IMR-90 (cell line): ENCODE data around the gene RIMBP2. TPM values are rescaled to one million over a fixed set of nuclear protein-coding genes. Genes with fewer than 3 reads are reported as not detected.

ENCODE experiments used
- ATAC-seq: fragments of 200-7000 bp; cut with Tn5 transposase; 2 replicates; pipeline ENCODE4 v1.9.1; 2020; ENCODE audit warnings: low read depth, mild to moderate bottlenecking, moderate library complexity
- BruUV-seq: library from RNA; stranded (reverse); fragments of 400-500 nt; replicated peaks from 2 replicates; lab custom pipeline; 2021; lab: Mats Ljungman, UMichigan
- CTCF ChIA-PET: fragments of 300-600 bp; formaldehyde crosslinking; extraction: SDS; loops from one replicate; lab custom pipeline; 2021; ENCODE audit warnings: antibody characterized with exemption; lab: Yijun Ruan, JAX
- POLR2A ChIA-PET: fragments of 300-600 bp; sonication (Branson Sonifier 250); formaldehyde crosslinking; loops from one replicate; lab custom pipeline; 2022; ENCODE audit warnings: antibody characterized with exemption; ENCODE audit not compliant: unreplicated experiment; lab: Charles Lee
- DNase-seq: peaks from one replicate; pipeline ENCODE4 v3.0.0; 2013
- H2AFZ ChIP-seq: replicated peaks from 2 replicates; pipeline ENCODE3; 2013; ENCODE audit warnings: low read length, mild to moderate bottlenecking; ENCODE audit not compliant: poor library complexity
- H2AK5ac ChIP-seq: 2 replicates; pipeline ENCODE4 v1.6.1; 2013; ENCODE audit warnings: low read depth, low read length, inconsistent platforms
- H2AK9ac ChIP-seq: replicated peaks from 2 replicates; pipeline ENCODE3; 2013; ENCODE audit warnings: mild to moderate bottlenecking, low read depth, low read length, moderate library complexity; ENCODE audit not compliant: poor library complexity
- H2BK120ac ChIP-seq: 2 replicates; pipeline ENCODE4 v1.6.1; 2013; ENCODE audit warnings: low read depth, low read length, inconsistent platforms
- H2BK15ac ChIP-seq: 3 replicates; pipeline ENCODE4 v1.6.1; 2013; ENCODE audit warnings: low read depth, low read length, inconsistent platforms
- H2BK20ac ChIP-seq: 2 replicates; pipeline ENCODE4 v1.6.1; 2013; ENCODE audit warnings: low read depth, mild to moderate bottlenecking, inconsistent platforms, low read length, moderate library complexity
- H2BK5ac ChIP-seq: 2 replicates; pipeline ENCODE4 v1.6.1; 2013; ENCODE audit warnings: mild to moderate bottlenecking, low read depth, low read length, inconsistent platforms; ENCODE audit not compliant: poor library complexity, severe bottlenecking
- H3K14ac ChIP-seq: replicated peaks from 2 replicates; pipeline ENCODE4 v1.6.1; 2013; ENCODE audit warnings: low read depth, low read length, inconsistent platforms
- H3K18ac ChIP-seq: 2 replicates; pipeline ENCODE4 v1.6.1; 2013; ENCODE audit warnings: low read depth, low read length, control low read depth
- H3K23ac ChIP-seq: 2 replicates; pipeline ENCODE4 v1.6.1; 2013; ENCODE audit warnings: low read depth, low read length, inconsistent platforms
- H3K27ac ChIP-seq: 2 replicates; pipeline ENCODE4 v1.5.1; 2013; ENCODE audit warnings: mild to moderate bottlenecking, control low read depth, low read length; ENCODE audit not compliant: insufficient read depth
- H3K27me3 ChIP-seq: 2 replicates; pipeline ENCODE4 v1.6.1; 2013; ENCODE audit warnings: low read length; ENCODE audit not compliant: control insufficient read depth, insufficient read depth
- H3K36me3 ChIP-seq: 2 replicates; pipeline ENCODE4 v1.6.1; 2013; ENCODE audit warnings: low read length, mixed read lengths; ENCODE audit not compliant: control insufficient read depth, insufficient read depth
- H3K4ac ChIP-seq: 2 replicates; pipeline ENCODE4 v1.6.1; 2013; ENCODE audit warnings: low read depth, low read length, inconsistent platforms
- H3K4me1 ChIP-seq: 2 replicates; pipeline ENCODE4 v1.6.1; 2013; ENCODE audit warnings: low read length, mixed read lengths; ENCODE audit not compliant: control insufficient read depth, insufficient read depth
- H3K4me2 ChIP-seq: 2 replicates; pipeline ENCODE4 v1.6.1; 2013; ENCODE audit warnings: low read depth, mild to moderate bottlenecking, control low read depth, low read length, moderate library complexity
- H3K4me3 ChIP-seq: 2 replicates; pipeline ENCODE4 v1.5.1; 2013; ENCODE audit warnings: low read depth, mild to moderate bottlenecking, control low read depth, low read length, moderate library complexity; ENCODE audit not compliant: insufficient read depth
- H3K56ac ChIP-seq: 2 replicates; pipeline ENCODE4 v1.6.1; 2013; ENCODE audit warnings: low read length, inconsistent platforms; ENCODE audit not compliant: insufficient read depth; ENCODE audit errors: extremely low read depth
- H3K79me1 ChIP-seq, 2 experiments: 2 replicates each; pipeline ENCODE4 v1.6.1; 2013; ENCODE audit warnings: low read length in 2 of 2, inconsistent platforms in 1 of 2, low read depth in 1 of 2
- H3K9ac ChIP-seq: 2 replicates; pipeline ENCODE4 v1.6.1; 2013; ENCODE audit warnings: low read depth, low read length, control low read depth
- H3K9me1 ChIP-seq: 2 replicates; pipeline ENCODE4 v1.6.1; 2013; ENCODE audit warnings: low read length, inconsistent platforms; ENCODE audit not compliant: insufficient read depth
- H3K9me3 ChIP-seq: 2 replicates; pipeline ENCODE4 v1.6.1; 2013; ENCODE audit warnings: low read length; ENCODE audit not compliant: control insufficient read depth, insufficient read depth
- H4K20me1 ChIP-seq: 2 replicates; pipeline ENCODE4 v1.6.1; 2013; ENCODE audit warnings: low read length, inconsistent platforms; ENCODE audit not compliant: insufficient read depth
- H4K5ac ChIP-seq: 2 replicates; pipeline ENCODE4 v1.6.1; 2013; ENCODE audit warnings: mild to moderate bottlenecking, low read depth, low read length, control low read depth
- H4K8ac ChIP-seq, 2 experiments: 2 replicates each; pipeline ENCODE4 v1.6.1; 2013; ENCODE audit warnings: low read depth in 2 of 2, low read length in 2 of 2, control low read depth in 1 of 2, inconsistent platforms in 1 of 2
- H4K91ac ChIP-seq: 2 replicates; pipeline ENCODE4 v1.6.1; 2013; ENCODE audit warnings: low read depth, low read length, inconsistent platforms; ENCODE audit not compliant: insufficient read depth
- CEBPB ChIP-seq: IDR thresholded peaks from 2 replicates; pipeline ENCODE4 v1.6.1; 2012; ENCODE audit warnings: low read depth, low read length, improper control_type of control experiment
- ELK1 ChIP-seq: fragments of 150-350 bp; IDR thresholded peaks from 2 replicates; pipeline ENCODE4 v1.6.1; 2016; ENCODE audit warnings: low read depth, mild to moderate bottlenecking, low read length, moderate library complexity, borderline replicate concordance
- RFX5 ChIP-seq: IDR thresholded peaks from 2 replicates; pipeline ENCODE4 v1.8.0; 2012; ENCODE audit warnings: low read depth, mild to moderate bottlenecking, low read length, moderate library complexity
- SMC3 ChIP-seq: fragments of 150-350 bp; IDR thresholded peaks from 2 replicates; pipeline ENCODE4 v1.6.1; 2016; ENCODE audit warnings: low read depth, mild to moderate bottlenecking, antibody characterized with exemption, low read length, moderate library complexity
- WGBS, 2 experiments: methylation state at CpG; one replicate each; pipeline versions ENCODE4 v1.1.5 to v1.1.7; 2013; ENCODE audit warnings: missing lambda C conversion rate in 2 of 2; ENCODE audit not compliant: insufficient read length in 1 of 2; ENCODE audit errors: extremely low coverage in 2 of 2; 5-methylcytosine and 5-hydroxymethylcytosine counted together
- dilution Hi-C: fragments of 300-500 bp; cut with HindIII; formaldehyde crosslinking; loops from one replicate; pipeline ENCODE4 v1.14.3; 2018; ENCODE audit warnings: low sequenced_read_pairs; ENCODE audit not compliant: unreplicated experiment
- in situ Hi-C: fragments of 300-500 bp; cut with MboI; formaldehyde crosslinking; loops from 3 replicates; pipeline ENCODE4 v1.14.3; 2019; ENCODE audit warnings: low sequenced_read_pairs, inconsistent platforms, mixed read lengths
- intact Hi-C: fragments of 100-400 bp; cut with micrococcal nuclease; formaldehyde crosslinking; loops from 2 replicates; pipeline ENCODE4 v1.10.0; 2022
- polyA plus RNA-seq, 3 experiments: library from polyadenylated mRNA; depleted of rRNA; stranded (reverse); fragments of >200 nt; gene quantifications; 2 replicates each; pipeline ENCODE4 v1.2.3, GENCODE V29; 2012; ENCODE audit warnings: low replicate concordance in 1 of 3
- total RNA-seq: library from RNA; depleted of rRNA; stranded (reverse); fragments of >200 nt; gene quantifications from 2 replicates; pipeline ENCODE4 v1.2.3, GENCODE V29; 2012
- TF ChIP-seq, protein P1 (sequence below): conservative IDR thresholded peaks from 2 replicates; pipeline ENCODE4 v1.5.1; 2012; ENCODE audit warnings: mild to moderate bottlenecking, low read depth, low read length, improper control_type of control experiment
- TF ChIP-seq, protein P2 (sequence below): fragments of 150-350 bp; IDR thresholded peaks from 2 replicates; pipeline ENCODE4 v1.6.1; 2017; ENCODE audit warnings: mild to moderate bottlenecking, antibody characterized with exemption, low read length, low read depth

The RIMBP2 gene
- total and polyA plus RNA-seq, 2 of the 4 experiments (the other 2 are of a cell fraction): not detected

- no peak overlapping the region for H2BK20ac ChIP-seq
- H2BK5ac ChIP-seq: no peak overlapping the region
- POLR2A ChIA-PET: no interaction called here
- TF ChIP-seq SMC3 (no peak), ELK1 (no peak), RFX5 (no peak), CEBPB (no peak)
- TF ChIP-seq, protein P1, sequence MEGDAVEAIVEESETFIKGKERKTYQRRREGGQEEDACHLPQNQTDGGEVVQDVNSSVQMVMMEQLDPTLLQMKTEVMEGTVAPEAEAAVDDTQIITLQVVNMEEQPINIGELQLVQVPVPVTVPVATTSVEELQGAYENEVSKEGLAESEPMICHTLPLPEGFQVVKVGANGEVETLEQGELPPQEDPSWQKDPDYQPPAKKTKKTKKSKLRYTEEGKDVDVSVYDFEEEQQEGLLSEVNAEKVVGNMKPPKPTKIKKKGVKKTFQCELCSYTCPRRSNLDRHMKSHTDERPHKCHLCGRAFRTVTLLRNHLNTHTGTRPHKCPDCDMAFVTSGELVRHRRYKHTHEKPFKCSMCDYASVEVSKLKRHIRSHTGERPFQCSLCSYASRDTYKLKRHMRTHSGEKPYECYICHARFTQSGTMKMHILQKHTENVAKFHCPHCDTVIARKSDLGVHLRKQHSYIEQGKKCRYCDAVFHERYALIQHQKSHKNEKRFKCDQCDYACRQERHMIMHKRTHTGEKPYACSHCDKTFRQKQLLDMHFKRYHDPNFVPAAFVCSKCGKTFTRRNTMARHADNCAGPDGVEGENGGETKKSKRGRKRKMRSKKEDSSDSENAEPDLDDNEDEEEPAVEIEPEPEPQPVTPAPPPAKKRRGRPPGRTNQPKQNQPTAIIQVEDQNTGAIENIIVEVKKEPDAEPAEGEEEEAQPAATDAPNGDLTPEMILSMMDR: no peak
- TF ChIP-seq, protein P2, sequence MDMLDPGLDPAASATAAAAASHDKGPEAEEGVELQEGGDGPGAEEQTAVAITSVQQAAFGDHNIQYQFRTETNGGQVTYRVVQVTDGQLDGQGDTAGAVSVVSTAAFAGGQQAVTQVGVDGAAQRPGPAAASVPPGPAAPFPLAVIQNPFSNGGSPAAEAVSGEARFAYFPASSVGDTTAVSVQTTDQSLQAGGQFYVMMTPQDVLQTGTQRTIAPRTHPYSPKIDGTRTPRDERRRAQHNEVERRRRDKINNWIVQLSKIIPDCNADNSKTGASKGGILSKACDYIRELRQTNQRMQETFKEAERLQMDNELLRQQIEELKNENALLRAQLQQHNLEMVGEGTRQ: no peak
- no peak overlapping the region for H3K18ac ChIP-seq
- H3K36me3 ChIP-seq: no peaks in the 10 kb centered on the region
- H4K5ac ChIP-seq: no peak overlapping the region
- intact Hi-C loops (no loop called here), dilution Hi-C loops (no loop called here), in situ Hi-C loops (no loop called here)
- no peak overlapping the region for H3K4ac ChIP-seq
- H2AK9ac ChIP-seq: no peak overlapping the region
- H3K56ac ChIP-seq: no peak overlapping the region
- CTCF ChIA-PET: no interaction called here
- H2BK120ac ChIP-seq: no peak overlapping the region
- no peak overlapping the region for H3K27ac ChIP-seq
- H3K23ac ChIP-seq: no peak overlapping the region
- no peaks in the 10 kb centered on the region for H3K9me1 ChIP-seq
- no peak overlapping the region for H3K14ac ChIP-seq
- no peak for ATAC-seq
- no peaks in the 10 kb centered on the region for H3K79me1 ChIP-seq
- no peak overlapping the region for H2AFZ ChIP-seq
- H3K4me2 ChIP-seq: no peak overlapping the region
- no peak overlapping the region for H4K8ac ChIP-seq
- H2AK5ac ChIP-seq: no peak overlapping the region
- no TSS peak for BruUV-seq
- no peaks in the 10 kb centered on the region for H3K4me1 ChIP-seq
- DNase-seq: no peak
- no peak overlapping the region for H3K4me3 ChIP-seq
- no CpG with 5 or more reads among the region's 10 CpGs for WGBS, 2 experiments
- H3K9me3 ChIP-seq: peaks cover 43% of the 10 kb centered on the region
- no peak overlapping the region for H4K91ac ChIP-seq
- H2BK15ac ChIP-seq: no peak overlapping the region
- H3K9ac ChIP-seq: no peak overlapping the region
- no peaks in the 10 kb centered on the region for H3K27me3 ChIP-seq
- H4K20me1 ChIP-seq: no peaks in the 10 kb centered on the region
Observed at GRCh38 chr12:130669205-130669557, 46.9 kb downstream of the RIMBP2 start.
